ENCODE data around the gene ADGRA1.

DNA sequence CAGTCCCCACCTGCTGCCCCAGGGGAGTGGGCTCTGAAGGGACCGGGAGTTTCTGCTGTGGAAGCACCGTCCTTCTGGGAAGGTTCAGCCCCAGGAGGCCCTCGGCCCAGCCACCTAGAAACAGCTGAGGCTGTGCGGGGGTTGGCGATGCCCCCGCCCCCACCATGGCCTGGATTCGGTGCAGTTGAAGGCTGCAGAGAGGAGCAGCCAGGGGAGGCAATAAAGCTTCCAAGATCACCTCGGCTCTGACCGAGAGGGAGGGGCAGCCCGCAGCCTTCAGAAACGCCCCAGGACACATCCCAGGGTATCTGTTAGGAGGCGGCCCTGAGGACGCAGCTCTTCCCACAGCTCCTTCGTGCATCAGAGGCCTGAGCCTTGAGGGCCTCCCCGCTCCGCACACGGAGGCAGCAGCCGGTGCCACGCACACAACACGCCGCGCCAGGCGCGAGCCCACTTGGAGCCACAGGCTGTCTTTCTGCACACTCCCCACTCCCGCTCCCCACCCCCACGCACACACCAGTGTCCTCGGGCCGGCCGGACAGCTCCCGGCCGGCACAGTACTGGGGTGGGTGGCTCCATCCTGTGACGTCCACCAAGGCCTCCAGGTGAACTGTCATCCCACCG is 73.9 kb downstream of the ADGRA1 start:
- TF ChIP-seq, protein P1, sequence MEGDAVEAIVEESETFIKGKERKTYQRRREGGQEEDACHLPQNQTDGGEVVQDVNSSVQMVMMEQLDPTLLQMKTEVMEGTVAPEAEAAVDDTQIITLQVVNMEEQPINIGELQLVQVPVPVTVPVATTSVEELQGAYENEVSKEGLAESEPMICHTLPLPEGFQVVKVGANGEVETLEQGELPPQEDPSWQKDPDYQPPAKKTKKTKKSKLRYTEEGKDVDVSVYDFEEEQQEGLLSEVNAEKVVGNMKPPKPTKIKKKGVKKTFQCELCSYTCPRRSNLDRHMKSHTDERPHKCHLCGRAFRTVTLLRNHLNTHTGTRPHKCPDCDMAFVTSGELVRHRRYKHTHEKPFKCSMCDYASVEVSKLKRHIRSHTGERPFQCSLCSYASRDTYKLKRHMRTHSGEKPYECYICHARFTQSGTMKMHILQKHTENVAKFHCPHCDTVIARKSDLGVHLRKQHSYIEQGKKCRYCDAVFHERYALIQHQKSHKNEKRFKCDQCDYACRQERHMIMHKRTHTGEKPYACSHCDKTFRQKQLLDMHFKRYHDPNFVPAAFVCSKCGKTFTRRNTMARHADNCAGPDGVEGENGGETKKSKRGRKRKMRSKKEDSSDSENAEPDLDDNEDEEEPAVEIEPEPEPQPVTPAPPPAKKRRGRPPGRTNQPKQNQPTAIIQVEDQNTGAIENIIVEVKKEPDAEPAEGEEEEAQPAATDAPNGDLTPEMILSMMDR (IDR thresholded peaks at IDR 0.05; ENCODE audit: low read depth, low read length), result no peak
- no peak for TF ChIP-seq EZH2phosphoT487 (IDR thresholded peaks at IDR 0.05; ENCODE audit: low read depth)
